ENCODE data around the gene C12orf76.
"Not testable (repeated sequence)": the region's sequence is repeated elsewhere in the genome, so short reads cannot be mapped to it uniquely, and the experiment has no call there.

The C12orf76 gene, protein sequence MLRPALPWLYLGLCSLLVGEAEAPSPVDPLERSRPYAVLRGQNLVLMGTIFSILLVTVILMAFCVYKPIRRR

GRCh38 chr12:110048242-110049027 lies at the start of gene C12orf76:
Gene C12orf76 (minus strand): TSS chr12:110048522. CDS start chr12:110048495, 27 bp downstream.
- DNase-seq: peak; percentile 91

DNA sequence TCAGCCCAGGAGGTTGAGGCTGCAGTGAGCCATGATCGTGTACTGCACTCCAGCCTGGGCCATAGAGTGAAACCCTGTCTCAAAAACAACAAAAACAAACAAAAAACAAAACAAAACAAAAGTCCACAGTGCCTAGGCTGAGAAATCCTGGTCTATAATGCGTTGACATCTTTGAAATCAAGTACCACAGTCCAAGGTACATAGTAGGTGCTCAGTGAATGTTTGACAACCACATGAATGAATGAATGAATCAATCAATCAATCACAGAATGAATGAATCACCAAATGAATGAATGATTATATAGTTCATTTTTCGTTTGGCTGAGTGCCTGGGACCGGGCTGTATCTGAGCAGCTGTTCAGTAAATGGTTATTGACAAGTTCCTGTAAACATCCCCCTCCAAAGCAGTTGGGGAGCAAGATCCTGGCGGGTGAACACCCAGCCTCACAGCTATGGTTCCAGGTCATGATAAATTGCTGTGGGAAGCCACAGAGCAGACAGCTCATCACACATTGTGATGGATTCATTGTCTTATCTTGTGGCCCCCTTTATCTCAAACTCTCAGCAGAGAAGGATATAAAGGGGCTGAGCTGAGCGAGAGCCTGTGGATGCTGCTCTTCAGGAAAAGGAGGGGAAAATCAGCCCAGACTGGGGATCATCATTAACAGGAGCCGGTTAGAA lies 45.4 kb upstream of the C12orf76 start:
- DNase-seq: no peak

DNA sequence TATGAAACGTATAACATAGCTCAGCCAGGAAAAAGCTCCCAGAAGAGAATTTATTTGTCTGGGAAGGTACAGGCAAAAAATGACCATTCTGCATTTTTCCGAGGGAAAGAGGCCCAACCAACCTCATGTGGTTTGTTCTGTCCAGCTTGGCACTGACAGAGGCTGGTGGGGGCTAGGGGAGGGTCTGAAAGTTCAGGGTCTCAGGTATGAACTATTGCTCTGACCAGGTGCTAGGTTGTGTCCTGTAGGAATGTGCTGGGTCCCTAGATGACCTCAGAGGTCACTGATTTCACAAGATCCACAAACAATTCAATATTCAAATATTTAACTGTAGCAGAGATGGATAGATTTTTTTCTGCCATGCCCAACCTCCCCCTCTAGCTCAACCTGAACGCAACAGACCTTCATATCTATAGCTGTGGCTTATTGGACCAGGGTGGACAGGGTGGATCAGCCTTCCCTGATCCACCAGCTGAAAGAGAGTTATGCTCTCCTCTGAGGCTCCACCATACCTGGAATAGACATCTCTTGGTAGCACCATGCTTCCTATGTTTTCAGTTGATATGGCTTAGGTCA lies 42.9 kb upstream of the C12orf76 start:
- no peak for DNase-seq

- no peak for DNase-seq
Measured at GRCh38 chr12:110090266-110091135, 42.2 kb upstream of the C12orf76 start.

- no peak for DNase-seq
Measured at GRCh38 chr12:110088936-110089335, 40.6 kb upstream of the C12orf76 start.

DNA sequence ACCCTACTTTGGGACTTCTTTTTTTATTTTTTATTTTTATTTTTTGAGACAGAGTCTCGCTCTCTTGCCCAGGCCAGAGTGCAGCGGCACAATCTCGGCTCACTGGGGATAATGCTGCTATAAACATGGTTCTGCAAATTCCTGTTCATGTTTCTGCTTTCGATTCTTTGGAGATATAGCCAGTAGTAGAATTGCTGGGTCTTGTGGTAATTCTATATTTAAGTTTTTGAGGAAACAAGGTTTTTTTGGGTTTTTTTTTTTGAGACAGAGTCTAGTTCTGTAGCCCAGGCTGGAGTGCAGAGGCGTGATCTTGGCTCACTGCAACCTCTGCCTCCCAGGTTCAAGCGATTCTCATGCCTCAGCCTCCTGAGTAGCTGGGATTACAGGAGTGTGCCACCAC lies 39.9 kb upstream of the C12orf76 start:
- not testable (repeated sequence) for DNase-seq

- DNase-seq: no peak
Measured at GRCh38 chr12:110084314-110085015, 36.1 kb upstream of the C12orf76 start.

- no peak for DNase-seq
Measured at GRCh38 chr12:110080410-110080809, 32.1 kb upstream of the C12orf76 start.

GRCh38 chr12:110079477-110080400 lies 31.4 kb upstream of the C12orf76 start:
- no peak for DNase-seq

- DNase-seq: no peak
Measured at GRCh38 chr12:110077800-110078199, 29.5 kb upstream of the C12orf76 start.

DNA sequence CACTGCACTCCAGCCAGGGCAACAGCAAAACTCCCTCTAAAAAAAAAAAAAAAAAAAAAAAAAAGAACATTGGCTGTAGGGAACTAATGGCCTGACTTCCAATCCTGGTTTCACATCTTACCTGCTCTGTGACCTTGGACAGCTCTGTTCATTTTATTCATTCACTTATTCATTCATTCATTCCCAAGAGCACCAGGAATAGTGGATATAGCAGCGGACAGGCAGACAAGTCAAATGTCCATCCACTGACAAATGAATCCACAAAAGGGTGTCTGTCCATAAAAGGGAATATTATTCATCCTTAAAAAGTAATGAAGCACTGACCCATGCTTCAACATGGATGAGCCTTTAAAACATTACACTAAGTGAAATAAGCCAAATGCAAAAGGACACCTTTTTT lies 27.6 kb upstream of the C12orf76 start:
- DNase-seq: no peak

- no peak for DNase-seq
Measured at GRCh38 chr12:110074089-110074488, 25.8 kb upstream of the C12orf76 start.

- DNase-seq: no peak
Measured at GRCh38 chr12:110073049-110073831, 24.9 kb upstream of the C12orf76 start.

DNA sequence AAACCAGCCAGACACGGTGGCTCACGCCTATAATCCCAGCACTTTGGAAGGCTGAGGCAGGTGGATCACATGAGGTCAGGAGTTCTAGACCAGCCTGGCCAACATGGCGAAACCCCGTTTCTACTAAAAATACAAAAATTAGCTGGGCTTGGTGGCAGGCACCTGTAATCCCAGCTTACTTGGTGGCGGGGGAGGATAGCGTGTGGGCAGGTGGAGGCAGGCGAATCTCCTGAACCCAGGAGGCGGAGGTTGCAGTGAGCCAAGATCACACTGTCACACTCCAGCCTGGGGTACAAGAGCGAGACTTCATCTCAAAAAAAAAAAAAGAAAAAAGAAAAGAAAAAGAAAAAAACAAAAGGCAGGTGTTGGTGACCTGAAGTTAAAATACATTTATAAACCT lies 24.3 kb upstream of the C12orf76 start:
- not testable (repeated sequence) for DNase-seq

- DNase-seq: no peak
Measured at GRCh38 chr12:110071967-110072366, 23.6 kb upstream of the C12orf76 start.

DNA sequence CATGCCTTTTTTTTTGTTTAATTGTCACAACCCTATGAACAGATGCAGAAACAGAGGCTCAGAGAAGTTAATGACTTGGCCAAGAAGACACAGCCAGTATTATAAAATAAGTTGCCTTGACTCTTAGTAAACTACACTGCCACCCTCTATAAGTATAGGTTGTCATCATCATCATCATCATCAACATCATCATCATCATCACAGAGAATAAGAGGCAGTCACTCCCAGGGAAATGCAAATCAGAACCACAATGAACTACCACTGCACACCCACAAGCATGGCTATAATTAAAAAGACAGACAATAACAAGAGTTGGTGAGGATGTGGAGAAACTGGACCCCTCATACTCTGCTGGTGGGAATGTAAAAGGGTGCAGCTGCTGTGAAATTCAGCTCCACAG lies 23.2 kb upstream of the C12orf76 start:
- DNase-seq: no peak

DNA sequence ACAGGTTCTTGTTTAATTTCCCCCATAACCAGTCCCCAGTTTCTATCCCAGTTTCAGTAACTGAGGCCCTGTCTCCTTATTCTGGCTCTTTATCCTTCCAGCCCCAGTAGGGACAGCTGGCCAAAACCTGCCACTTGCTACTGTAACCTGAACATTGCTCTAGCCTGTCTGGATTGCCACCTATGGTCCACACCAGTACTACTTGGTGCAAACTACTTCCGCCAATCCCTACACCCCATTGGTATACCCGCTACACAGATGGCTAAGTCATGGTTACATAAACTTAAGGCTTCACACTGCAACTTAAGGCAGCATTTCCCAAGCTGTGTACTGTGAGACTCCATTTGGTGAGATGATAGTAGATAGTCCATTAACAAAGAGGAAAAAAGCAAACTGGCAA lies 20.3 kb upstream of the C12orf76 start:
- DNase-seq: no peak

DNA sequence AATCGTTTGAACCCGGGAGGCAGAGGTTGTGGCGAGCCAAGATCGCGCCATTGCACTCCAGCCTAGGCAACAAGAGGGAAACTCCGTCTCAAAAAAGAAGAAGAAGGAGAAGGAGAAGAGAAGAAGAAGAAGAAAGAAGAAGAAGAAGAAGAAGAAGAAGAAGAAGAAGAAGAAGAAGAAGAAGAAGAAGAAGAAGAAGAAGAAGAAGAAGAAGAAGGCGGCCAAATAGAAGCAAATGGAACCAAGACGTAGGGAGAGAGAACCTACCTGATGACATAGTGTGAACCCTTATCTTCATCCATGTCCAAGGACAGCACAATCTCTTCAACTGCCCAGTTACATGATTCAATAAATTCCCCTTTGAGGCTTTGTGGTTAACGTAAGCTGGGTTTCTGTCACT lies 19.8 kb upstream of the C12orf76 start:
- DNase-seq: not testable (repeated sequence)

DNA sequence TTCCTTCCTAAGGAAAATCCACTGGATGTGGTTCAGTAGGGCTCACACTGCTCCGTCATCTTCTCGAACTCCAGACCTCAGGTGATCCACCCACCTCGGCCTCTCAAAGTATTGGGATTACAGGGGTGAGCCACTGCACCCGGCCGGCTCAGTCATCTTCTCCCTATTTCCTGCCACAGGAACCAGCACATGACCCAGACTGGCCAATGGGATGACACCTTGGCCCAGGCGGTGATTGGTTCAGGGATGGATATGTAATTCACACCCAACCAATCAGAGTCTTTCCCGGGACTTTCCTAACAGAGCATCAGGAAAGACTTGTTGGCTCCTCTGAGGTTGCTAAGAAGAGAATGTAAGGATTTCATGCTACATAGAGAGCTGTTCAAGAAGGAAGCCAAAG lies 19.2 kb upstream of the C12orf76 start:
- no peak for DNase-seq

- DNase-seq: no peak
Measured at GRCh38 chr12:110065540-110065939, 17.2 kb upstream of the C12orf76 start.

Data from NCI-H524 treated with DMSO at 0.1 percent for 48 hours (cell line).